Liver (tissue), 3 donors: ENCODE data around the gene TRAFD1.

Source experiments
- FOXA1 ChIP-seq: IDR thresholded peaks from 2 replicates; pipeline ENCODE4 v1.6.1; 2016; ENCODE audit warnings: antibody characterized with exemption
- FOXA2 ChIP-seq: IDR thresholded peaks from 2 replicates; pipeline ENCODE4 v1.6.1; 2016; ENCODE audit warnings: antibody characterized with exemption
- GABPA ChIP-seq, 2 donors: IDR thresholded peaks in 1 of 2; conservative IDR thresholded peaks in 1 of 2; 2 replicates each; pipeline ENCODE4 v1.6.1; 2016; ENCODE audit warnings: antibody characterized with exemption in 2 of 2, mild to moderate bottlenecking in 1 of 2, moderate library complexity in 1 of 2
- RAD21 ChIP-seq, 2 donors: IDR thresholded peaks; 2 replicates each; pipeline ENCODE4 v1.6.1; 2016; ENCODE audit warnings: antibody characterized with exemption in 2 of 2, mild to moderate bottlenecking in 2 of 2
- RXRA ChIP-seq, 2 donors: IDR thresholded peaks; 2 replicates each; pipeline ENCODE4 v1.6.1; 2017 to 2018; ENCODE audit warnings: antibody characterized with exemption in 2 of 2, mild to moderate bottlenecking in 1 of 2
- SP1 ChIP-seq: IDR thresholded peaks from 2 replicates; pipeline ENCODE4 v1.6.1; 2018; ENCODE audit warnings: antibody characterized with exemption, mild to moderate bottlenecking
- TAF1 ChIP-seq: conservative IDR thresholded peaks from 2 replicates; pipeline ENCODE4 v1.6.1; 2016; ENCODE audit warnings: antibody characterized with exemption, mild to moderate bottlenecking
- YY1 ChIP-seq: IDR thresholded peaks from 2 replicates; pipeline ENCODE4 v1.6.1; 2016; ENCODE audit warnings: antibody characterized with exemption, mild to moderate bottlenecking
- TF ChIP-seq, protein P1 (sequence below): IDR thresholded peaks from 2 replicates; pipeline ENCODE4 v1.6.1; 2016; ENCODE audit warnings: antibody characterized with exemption, mild to moderate bottlenecking
- TF ChIP-seq, protein P2 (sequence below): fragments of 150-350 bp; IDR thresholded peaks from 2 replicates; pipeline ENCODE4 v1.5.1; 2017; ENCODE audit warnings: improper control_type of control experiment, low read depth, low read length; ENCODE audit not compliant: missing input control
- TF ChIP-seq, protein P3 (sequence below): IDR thresholded peaks from 2 replicates; pipeline ENCODE4 v1.6.1; 2016; ENCODE audit warnings: antibody characterized with exemption
- TF ChIP-seq, protein P4 (sequence below): IDR thresholded peaks from 2 replicates; pipeline ENCODE4 v1.6.1; 2016; ENCODE audit warnings: antibody characterized with exemption
- TF ChIP-seq, protein P5 (sequence below): IDR thresholded peaks from 2 replicates; pipeline ENCODE4 v1.6.1; 2016; ENCODE audit warnings: antibody characterized with exemption
- donor health status: healthy.
- donor health status: healthy.

DNA sequence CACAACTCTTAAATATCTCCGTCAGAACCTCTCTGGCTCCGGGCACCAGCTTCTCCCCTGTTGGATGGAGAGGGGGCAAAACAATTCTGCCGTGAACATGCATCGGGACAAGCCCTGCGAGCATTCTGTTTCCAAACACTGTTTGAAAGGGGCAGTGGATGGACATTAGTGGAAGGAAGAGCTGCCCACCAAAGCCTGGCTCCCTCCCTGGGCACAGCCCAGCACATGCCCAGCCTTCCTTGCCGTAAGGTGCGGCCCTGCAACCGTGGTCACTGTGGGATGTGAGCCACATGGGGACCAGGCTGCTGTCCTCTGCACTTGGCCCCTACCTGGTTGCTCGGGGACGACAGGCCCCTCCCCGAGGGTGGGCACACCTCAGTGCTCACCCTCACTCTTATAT, 54.0 kb downstream of the TRAFD1 start:
- TF ChIP-seq YY1 = no peak
- no peak for TF ChIP-seq TAF1
- TF ChIP-seq, protein P1, sequence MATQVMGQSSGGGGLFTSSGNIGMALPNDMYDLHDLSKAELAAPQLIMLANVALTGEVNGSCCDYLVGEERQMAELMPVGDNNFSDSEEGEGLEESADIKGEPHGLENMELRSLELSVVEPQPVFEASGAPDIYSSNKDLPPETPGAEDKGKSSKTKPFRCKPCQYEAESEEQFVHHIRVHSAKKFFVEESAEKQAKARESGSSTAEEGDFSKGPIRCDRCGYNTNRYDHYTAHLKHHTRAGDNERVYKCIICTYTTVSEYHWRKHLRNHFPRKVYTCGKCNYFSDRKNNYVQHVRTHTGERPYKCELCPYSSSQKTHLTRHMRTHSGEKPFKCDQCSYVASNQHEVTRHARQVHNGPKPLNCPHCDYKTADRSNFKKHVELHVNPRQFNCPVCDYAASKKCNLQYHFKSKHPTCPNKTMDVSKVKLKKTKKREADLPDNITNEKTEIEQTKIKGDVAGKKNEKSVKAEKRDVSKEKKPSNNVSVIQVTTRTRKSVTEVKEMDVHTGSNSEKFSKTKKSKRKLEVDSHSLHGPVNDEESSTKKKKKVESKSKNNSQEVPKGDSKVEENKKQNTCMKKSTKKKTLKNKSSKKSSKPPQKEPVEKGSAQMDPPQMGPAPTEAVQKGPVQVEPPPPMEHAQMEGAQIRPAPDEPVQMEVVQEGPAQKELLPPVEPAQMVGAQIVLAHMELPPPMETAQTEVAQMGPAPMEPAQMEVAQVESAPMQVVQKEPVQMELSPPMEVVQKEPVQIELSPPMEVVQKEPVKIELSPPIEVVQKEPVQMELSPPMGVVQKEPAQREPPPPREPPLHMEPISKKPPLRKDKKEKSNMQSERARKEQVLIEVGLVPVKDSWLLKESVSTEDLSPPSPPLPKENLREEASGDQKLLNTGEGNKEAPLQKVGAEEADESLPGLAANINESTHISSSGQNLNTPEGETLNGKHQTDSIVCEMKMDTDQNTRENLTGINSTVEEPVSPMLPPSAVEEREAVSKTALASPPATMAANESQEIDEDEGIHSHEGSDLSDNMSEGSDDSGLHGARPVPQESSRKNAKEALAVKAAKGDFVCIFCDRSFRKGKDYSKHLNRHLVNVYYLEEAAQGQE = no peak
- TF ChIP-seq FOXA1 = no peak
- TF ChIP-seq, protein P2, sequence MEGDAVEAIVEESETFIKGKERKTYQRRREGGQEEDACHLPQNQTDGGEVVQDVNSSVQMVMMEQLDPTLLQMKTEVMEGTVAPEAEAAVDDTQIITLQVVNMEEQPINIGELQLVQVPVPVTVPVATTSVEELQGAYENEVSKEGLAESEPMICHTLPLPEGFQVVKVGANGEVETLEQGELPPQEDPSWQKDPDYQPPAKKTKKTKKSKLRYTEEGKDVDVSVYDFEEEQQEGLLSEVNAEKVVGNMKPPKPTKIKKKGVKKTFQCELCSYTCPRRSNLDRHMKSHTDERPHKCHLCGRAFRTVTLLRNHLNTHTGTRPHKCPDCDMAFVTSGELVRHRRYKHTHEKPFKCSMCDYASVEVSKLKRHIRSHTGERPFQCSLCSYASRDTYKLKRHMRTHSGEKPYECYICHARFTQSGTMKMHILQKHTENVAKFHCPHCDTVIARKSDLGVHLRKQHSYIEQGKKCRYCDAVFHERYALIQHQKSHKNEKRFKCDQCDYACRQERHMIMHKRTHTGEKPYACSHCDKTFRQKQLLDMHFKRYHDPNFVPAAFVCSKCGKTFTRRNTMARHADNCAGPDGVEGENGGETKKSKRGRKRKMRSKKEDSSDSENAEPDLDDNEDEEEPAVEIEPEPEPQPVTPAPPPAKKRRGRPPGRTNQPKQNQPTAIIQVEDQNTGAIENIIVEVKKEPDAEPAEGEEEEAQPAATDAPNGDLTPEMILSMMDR = no peak
- TF ChIP-seq, protein P3, sequence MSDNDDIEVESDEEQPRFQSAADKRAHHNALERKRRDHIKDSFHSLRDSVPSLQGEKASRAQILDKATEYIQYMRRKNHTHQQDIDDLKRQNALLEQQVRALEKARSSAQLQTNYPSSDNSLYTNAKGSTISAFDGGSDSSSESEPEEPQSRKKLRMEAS = no peak
- no peak for TF ChIP-seq RXRA (IDR thresholded peaks at IDR 0.05)
- no peak for TF ChIP-seq GABPA (IDR thresholded peaks at IDR 0.05 in 1 of 2, conservative IDR thresholded peaks at IDR 0.05 in 1 of 2)
- TF ChIP-seq, protein P4, sequence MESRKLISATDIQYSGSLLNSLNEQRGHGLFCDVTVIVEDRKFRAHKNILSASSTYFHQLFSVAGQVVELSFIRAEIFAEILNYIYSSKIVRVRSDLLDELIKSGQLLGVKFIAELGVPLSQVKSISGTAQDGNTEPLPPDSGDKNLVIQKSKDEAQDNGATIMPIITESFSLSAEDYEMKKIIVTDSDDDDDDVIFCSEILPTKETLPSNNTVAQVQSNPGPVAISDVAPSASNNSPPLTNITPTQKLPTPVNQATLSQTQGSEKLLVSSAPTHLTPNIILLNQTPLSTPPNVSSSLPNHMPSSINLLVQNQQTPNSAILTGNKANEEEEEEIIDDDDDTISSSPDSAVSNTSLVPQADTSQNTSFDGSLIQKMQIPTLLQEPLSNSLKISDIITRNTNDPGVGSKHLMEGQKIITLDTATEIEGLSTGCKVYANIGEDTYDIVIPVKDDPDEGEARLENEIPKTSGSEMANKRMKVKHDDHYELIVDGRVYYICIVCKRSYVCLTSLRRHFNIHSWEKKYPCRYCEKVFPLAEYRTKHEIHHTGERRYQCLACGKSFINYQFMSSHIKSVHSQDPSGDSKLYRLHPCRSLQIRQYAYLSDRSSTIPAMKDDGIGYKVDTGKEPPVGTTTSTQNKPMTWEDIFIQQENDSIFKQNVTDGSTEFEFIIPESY = no peak
- TF ChIP-seq RAD21 (IDR thresholded peaks at IDR 0.05) = no peak
- TF ChIP-seq, protein P5, sequence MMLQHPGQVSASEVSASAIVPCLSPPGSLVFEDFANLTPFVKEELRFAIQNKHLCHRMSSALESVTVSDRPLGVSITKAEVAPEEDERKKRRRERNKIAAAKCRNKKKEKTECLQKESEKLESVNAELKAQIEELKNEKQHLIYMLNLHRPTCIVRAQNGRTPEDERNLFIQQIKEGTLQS = no peak
- TF ChIP-seq FOXA2 = no peak
- no peak for TF ChIP-seq SP1
